ENCODE data around the gene PTPRG. TPM values are rescaled to one million over a fixed set of nuclear protein-coding genes. Genes with fewer than 3 reads are reported as not detected.

PTPRG gene
- total RNA-seq, 1 donor from 2014 or later = 77.2 TPM

GRCh38 chr3:61562721-61563312, 1.4 kb downstream of the PTPRG start:
- Mint-ChIP-seq H3K4me3 (peak overlapping the region; percentile 98), H3K4me1 (ENCODE audit: unreplicated experiment) (peaks cover 12% of the 10 kb centered on the region), H3K27ac (peak overlapping the region; percentile 48), H3K27me3 (peaks cover 5% of the 10 kb centered on the region), H3K36me3 (no peaks in the 10 kb centered on the region), H3K9me3 (peaks cover 9% of the 10 kb centered on the region)
- no peak for TF ChIP-seq CTCF (conservative IDR thresholded peaks at IDR 0.05)
- peak; percentile 70 for DNase-seq (ENCODE audit: extremely low spot score, unreplicated experiment)

DNA sequence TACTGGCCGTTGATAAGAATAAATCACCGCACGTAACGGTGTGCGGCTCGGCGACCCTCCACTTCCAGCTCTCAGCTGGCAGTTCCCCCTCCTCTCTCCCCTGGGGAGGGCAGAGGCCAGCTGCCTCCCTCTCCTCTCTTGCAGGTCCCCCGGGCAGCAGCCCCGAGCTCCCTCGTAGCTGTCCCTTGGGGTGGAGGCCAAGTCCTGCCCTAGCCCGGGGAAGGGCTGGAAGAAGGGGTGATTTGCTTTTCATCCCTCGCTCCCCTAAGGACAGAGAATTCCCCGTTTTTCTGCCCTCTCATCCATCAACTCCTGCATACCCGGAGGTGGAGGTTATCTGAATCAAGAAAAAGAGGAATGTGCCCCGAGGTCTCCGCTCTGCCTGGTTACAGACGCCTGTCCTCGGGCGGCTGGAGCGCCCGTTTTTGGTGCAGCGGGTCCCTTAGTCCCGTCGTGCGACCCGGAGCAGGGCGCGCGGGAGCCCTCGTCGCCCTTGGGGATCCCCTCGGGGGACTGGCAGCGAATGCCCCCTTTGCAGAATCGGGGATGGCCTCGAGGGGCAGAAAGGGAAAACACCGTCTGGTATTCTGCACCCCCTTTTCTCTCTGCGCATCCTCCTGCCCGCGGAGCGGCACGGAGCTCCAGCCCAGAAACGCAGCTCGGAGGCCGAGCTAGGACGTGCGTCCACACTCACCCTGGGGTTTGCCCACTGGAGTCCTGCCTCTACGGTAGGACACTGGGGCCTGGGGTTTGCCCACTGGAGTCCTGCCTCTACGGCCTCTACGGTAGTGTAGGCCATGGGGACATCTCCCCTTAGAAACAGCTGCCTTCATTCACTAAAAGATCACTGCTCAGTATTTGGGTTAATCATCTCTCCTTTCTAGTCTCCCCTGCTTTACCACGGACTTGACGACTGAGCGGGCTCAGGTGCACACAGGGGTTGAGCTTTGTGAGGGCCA, 2.2 kb downstream of the PTPRG start:
- no peak for DNase-seq (ENCODE audit: extremely low spot score, unreplicated experiment)
- peaks cover 7% of the 10 kb centered on the region for H3K9me3 Mint-ChIP-seq
- H3K27ac Mint-ChIP-seq = peak overlapping the region; percentile 66

DNA sequence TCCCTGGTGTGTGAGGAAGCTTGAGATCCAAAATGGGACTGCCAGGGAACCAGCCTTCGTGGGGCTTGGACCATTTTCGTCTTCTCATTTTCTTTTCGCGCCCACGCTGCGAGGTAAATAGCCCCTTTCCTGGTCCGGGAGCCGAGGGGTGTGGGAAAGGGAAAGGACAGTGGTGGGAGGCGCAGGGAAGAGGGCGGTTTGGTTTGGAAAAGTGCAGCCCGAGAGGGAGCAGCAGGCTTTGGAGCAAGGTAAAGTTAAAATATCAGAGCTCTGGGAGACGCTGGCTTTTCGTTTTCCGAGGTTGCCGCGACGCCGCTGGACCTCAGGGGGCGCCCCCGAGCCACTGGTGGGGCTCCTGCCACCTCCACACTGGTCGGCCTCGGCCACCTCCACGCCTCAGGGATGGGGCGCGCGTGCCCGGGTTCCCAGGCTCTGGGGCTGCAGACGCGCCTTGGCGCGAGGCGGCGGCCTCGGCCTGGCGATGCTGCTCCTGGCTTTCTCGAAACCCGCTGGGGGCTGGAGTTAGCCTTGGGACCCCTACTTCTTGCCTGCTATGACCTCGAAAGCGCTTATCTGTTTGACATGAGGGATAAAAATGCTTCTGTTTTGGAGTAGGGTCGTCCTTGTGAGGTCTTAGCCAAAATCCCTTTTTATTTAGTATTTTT, 3.2 kb downstream of the PTPRG start:
- H3K4me3 Mint-ChIP-seq = peak overlapping the region; percentile 98

More for the DNA sequence above, 2.2 kb downstream of the PTPRG start:
- Mint-ChIP-seq H3K4me3 (peak overlapping the region; percentile 98), H3K27me3 (peaks cover 5% of the 10 kb centered on the region), H3K36me3 (no peaks in the 10 kb centered on the region), H3K4me1 (ENCODE audit: unreplicated experiment) (peaks cover 12% of the 10 kb centered on the region)
- no peak for TF ChIP-seq CTCF (conservative IDR thresholded peaks at IDR 0.05)

DNA sequence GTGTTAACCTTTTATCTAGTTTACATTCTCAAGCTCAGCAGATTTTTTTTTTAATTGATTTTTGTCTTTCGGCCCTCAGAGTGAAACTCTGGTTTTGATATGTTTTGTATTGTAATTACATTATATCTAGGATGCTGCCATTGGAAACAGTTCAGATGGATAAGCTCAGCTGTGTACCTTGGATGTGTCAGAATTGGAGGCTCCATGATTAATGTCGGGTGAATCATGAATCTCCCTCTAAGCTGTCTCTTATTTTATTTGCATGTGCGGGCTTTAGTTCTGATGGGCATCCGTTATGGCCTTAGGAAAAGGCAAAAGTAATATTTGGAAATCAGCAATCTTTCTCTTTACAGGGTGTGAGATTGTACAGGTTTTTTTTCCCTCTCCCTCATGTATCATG, 4.2 kb downstream of the PTPRG start:
- no peak for TF ChIP-seq CTCF (conservative IDR thresholded peaks at IDR 0.05)
- H3K27ac Mint-ChIP-seq = no peak overlapping the region
- no peaks in the 10 kb centered on the region for H3K36me3 Mint-ChIP-seq
- H3K4me1 Mint-ChIP-seq (ENCODE audit: unreplicated experiment) = peaks cover 16% of the 10 kb centered on the region
- no peak for DNase-seq (ENCODE audit: extremely low spot score, unreplicated experiment)
- peaks cover 5% of the 10 kb centered on the region for H3K27me3 Mint-ChIP-seq
- no peaks in the 10 kb centered on the region for H3K9me3 Mint-ChIP-seq
- H3K4me3 Mint-ChIP-seq = peak overlapping the region; percentile 98

More for the DNA sequence above, 3.2 kb downstream of the PTPRG start:
- peak overlapping the region; percentile 66 for H3K27ac Mint-ChIP-seq
- no peaks in the 10 kb centered on the region for H3K9me3 Mint-ChIP-seq
- H3K36me3 Mint-ChIP-seq = no peaks in the 10 kb centered on the region
- peaks cover 5% of the 10 kb centered on the region for H3K27me3 Mint-ChIP-seq
- peaks cover 16% of the 10 kb centered on the region for H3K4me1 Mint-ChIP-seq (ENCODE audit: unreplicated experiment)
- TF ChIP-seq CTCF (conservative IDR thresholded peaks at IDR 0.05) = peak; percentile 92
- peak; percentile 90 for DNase-seq (ENCODE audit: extremely low spot score, unreplicated experiment)

- Mint-ChIP-seq H3K4me1 (ENCODE audit: unreplicated experiment) (peaks cover 20% of the 10 kb centered on the region), H3K27ac (no peak overlapping the region)
Observed at GRCh38 chr3:61568127-61568526, 6.8 kb downstream of the PTPRG start.

More at GRCh38 chr3:61568127-61568526, 6.8 kb downstream of the PTPRG start:
- no peak for DNase-seq (ENCODE audit: extremely low spot score, unreplicated experiment)
- Mint-ChIP-seq H3K27me3 (peaks cover 5% of the 10 kb centered on the region), H3K9me3 (no peaks in the 10 kb centered on the region), H3K4me3 (no peak overlapping the region), H3K36me3 (peaks cover 4% of the 10 kb centered on the region)
- TF ChIP-seq CTCF (conservative IDR thresholded peaks at IDR 0.05) = no peak

All from type B pancreatic cell (in vitro differentiated cells).